GM19351 (cell line): ENCODE results near the gene SLC4A1AP.
A peak's percentile ranks its signal among the peaks of the same experiment; 100 is the strongest.
"Not testable (repeated sequence)": the region's sequence is repeated elsewhere in the genome, so short reads cannot be mapped to it uniquely, and the experiment has no call there.

Experiments used
- ATAC-seq: cut with Tn5 transposase; IDR thresholded peaks from one replicate; pipeline ENCODE4 v1.9.1; 2021; ENCODE audit warnings: mild to moderate bottlenecking, moderate library complexity; ENCODE audit not compliant: unreplicated experiment

Gene SLC4A1AP

DNA sequence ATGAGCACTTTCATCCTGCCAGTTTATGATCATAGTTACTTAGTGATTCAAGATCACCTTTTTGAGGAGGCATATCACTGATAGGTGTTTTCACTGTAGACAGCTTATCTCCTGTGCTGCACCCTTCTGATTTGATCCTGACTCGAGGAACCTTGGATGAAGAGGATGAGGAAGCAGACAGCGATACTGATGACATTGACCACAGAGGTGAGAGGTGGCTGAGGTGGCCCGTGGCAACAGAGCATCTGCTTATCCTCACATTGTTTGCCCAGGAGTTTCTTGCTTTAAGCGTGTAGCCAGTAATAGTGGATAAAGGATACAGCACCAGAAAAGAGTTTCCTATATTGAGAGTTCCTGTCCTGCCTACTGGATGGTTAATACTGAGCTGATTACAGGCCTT is 16.0 kb upstream of the SLC4A1AP start:
- ATAC-seq, result no peak

DNA sequence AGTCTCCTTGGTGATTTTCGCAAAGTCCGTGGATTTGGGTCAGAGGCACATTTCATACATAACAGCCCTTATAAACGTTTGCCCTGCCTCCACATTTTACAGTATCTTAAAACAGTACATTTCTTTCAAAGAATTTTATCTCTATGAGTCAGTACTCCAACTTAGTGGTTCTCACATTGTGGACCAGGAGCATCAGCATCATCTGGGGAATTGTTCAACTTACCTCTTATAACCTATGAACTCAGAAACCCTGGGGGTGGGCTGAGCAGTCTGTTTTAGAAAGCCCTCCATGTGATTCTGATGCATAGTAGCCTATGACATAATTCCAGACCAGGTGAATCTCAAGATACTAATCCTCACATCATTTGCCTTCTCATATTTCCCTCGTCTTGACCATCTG is 12.6 kb upstream of the SLC4A1AP start:
- no peak for ATAC-seq

DNA sequence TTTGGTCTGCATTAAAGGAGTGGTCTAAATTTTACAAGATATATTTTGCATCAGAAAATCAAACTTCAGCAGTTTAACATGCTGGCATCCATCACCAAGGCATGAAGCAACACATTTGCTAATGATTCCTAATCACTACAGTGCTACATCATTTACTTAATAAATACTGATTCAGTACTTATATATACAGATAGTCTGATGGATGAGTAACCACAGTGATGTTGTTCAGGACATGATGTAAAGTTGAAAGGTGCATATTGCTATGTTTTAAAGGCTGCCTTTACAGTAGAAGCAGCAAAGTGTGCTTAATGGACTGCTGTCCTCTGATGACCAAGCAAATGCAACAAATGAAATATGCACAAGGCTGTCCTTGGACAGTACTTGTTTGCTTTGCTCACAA is 11.3 kb upstream of the SLC4A1AP start:
- no peak for ATAC-seq

DNA sequence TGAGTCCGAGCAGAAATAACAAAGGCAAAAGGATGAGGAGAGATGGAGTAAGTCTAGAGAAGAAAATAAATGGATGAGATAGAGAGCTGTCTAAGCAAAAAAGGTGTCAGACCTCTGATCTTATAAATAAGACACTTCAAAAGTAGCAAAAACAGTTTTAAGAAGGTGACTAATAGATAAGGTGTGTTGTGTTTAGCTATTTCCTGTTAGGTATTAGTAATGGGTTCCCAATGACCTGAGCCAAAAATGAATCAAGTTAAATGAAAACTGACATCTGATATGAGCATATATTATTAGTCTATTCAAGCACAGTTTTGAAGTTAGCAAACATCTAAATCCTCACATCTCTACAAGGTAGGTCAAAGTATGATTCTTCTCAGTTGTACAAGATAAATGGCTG is 10.9 kb upstream of the SLC4A1AP start:
- no peak for ATAC-seq

DNA sequence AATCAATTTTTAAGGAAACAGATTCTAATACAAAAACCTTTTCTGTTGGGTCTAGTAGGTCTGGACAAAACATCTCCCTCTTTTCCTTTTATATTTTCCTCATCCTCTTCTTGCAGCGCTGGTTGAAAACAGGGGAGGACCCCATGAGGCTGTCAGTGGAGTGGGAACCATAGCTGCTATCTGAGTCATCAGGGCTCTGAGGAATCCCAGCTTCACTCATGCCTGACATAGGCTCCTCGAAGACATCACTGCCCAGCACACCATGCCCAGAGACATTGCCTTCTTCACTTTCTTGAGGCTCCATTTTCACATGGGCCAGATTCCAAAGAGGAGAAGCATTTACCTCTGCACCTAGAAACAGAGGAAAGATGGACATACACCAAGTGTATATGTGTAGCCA is 10.3 kb upstream of the SLC4A1AP start:
- no peak for ATAC-seq

DNA sequence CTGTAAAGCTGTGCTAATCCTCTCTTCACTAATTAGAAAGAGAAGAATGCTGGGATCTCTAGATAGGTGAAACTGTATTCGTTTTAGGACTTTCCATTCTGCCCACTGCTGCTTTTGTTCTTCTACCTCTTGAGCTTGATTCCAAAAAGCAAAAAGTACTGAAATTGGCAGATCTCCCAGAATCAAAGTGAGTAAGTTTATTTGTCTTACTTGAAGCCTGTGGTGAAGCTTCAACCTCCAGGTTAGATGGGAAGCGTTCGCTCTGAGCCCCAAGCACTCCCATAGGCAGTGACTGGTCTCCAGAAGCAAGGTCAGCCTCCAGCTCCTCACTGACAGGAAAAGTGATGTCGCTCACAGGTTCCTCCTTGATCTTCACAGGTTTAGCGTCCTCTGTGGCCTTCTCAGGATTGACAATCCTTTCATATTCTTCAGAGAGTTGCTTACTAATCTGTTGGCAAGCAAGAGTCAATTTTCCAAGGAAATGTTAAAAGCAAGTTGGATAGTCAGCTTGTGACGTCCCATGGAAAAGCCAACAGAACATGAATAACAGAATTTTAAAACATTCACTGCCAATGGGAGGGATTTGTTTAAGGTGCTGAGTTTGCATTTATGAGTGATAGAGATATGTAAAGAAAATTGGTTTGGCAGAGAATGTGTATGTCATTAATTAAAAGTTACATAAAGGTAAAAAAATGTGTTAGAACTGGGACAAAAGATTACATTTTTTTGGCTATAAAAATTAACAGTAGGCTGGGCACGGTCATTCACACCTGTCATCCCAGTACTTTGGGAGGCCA is 8.3 kb upstream of the SLC4A1AP start:
- ATAC-seq, result no peak

DNA sequence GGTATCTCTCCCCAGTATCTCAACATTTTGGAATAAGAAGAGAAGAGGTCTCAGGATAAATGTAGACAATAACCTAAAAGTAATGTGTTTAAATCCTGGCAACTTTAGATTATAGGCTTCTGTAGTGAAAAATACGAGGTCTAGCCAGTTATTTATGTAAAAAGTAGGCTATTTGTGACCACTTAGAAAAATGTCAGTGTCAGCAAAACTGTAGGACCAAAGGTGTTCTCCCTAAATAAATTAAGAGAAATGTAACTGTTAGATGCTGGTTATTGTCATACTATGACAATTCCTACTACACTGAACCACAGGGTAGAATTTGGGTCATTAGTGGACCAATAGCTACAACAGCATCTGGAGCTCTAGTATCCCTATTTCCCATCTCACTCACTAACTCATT is 2.3 kb upstream of the SLC4A1AP start:
- no peak for ATAC-seq

DNA sequence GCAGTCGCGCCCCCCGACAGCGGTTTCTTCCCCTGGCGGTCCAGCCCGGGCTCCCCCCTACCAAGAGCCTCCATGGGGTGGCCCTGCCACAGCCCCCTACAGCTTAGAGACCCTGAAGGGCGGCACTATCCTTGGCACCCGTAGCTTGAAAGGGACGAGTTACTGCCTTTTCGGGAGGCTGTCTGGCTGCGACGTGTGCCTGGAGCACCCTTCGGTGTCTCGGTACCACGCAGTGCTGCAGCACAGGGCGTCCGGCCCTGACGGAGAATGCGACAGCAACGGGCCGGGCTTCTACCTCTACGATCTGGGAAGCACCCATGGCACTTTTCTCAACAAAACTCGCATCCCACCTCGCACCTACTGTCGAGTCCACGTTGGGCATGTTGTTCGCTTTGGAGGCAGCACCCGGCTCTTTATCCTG is 475 bp downstream of the SLC4A1AP start:
- ATAC-seq, result peak; percentile 7

DNA sequence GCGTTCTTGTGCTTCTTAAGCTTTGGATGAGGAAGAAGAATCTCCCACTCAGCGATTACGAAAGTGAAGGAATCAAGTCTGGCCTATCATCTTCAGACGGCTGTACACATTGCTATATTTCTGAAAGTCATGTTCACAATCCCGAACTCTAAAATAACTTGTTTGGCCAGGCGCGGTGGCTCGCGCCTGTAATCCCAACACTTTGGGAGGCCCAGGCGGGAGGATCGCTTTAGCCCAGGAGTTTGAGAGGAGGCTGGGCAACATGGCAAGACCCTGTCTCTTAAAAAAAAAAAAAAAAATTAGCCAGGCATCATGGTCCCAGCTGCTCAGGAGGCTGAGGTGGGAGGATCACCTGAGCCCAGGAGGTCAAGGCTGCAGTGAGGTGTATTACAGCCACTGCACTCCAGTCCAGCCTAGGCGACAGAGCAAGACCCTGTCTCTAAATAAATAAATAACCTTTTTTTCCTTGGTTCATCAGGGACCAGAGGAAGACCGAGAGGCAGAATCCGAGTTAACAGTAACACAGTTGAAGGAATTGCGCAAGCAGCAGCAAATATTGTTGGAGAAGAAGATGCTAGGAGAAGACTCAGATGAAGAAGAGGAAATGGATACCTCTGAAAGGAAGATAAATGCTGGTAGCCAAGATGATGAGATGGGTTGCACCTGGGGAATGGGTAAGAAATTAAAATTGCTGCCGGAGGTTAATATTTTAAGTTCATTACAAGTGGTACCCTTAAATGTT is 1.1 kb downstream of the SLC4A1AP start:
- ATAC-seq, result no peak

DNA sequence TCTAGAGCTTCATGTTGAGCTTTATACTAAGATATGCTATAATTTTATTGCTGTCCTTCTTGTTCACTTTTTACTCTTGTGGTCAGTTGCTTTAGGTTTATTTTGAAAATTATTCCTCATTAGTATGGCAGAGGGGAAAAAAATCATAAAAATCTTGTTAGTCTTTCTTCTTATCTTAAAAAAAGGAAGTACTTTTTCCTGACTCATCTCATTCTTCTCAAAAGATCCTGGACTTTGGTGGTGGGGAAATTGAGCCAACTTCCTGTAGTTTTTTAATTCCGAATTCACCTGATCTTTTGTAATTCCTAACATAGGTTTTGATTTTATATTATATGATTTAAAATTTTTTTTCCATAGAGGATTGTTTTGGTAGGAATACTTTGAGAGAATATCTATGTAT is 3.8 kb downstream of the SLC4A1AP start:
- no peak for ATAC-seq

DNA sequence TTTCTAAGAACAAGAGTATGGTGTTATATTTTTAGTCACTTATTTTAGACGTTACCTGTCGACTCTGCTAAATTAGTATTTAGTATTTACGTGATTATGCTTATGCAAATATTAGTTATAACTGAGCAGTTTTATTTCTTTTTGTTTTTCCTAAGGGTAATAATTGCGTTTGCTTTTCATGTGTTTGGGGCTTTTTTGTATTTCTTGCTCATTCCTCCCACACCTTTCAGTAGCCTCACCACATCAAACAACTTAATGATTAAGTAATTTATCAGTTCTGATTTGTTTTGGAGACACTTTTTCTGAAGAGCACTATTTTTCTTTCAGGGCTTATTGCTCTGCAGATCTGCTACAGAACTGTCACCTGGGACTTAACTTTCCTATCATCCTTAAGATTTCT is 7.5 kb downstream of the SLC4A1AP start:
- ATAC-seq, result no peak

DNA sequence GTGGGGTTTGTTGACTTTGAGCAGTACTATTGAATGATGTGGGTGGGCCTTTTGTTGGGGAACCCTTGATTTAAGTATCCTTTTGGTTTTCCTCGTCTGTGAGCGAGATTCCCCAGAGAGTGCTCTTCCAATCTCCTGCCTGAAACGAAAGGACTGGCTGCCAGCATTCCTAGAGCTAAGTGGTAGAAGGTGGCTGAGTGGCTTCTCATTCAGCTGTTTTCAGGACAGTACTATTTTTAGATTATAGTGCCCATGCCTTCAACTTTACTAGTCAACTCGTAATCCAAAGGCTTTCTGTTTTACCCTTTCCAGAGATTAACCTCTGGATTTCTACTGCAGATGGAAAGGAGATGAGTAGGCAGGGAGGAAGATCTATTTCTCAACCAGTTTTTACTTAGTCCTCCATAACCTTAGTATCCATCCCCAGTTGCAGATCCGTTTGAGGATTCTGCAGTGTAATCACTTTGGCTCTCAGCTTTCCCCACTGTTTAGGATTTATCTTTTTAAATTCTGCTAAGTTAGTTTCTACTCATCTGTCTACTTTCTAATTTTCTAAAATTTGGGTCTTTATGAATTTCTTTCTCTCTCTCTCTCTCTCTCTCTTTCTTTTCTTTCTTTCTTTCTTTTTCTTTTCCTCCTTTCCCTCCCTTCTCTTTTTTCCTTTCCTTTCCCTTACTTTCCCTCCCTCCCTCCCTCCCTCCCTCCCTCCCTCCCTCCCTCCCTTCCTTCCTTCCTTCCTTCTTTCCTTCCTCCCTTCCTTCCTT is 9.2 kb downstream of the SLC4A1AP start:
- no peak for ATAC-seq

DNA sequence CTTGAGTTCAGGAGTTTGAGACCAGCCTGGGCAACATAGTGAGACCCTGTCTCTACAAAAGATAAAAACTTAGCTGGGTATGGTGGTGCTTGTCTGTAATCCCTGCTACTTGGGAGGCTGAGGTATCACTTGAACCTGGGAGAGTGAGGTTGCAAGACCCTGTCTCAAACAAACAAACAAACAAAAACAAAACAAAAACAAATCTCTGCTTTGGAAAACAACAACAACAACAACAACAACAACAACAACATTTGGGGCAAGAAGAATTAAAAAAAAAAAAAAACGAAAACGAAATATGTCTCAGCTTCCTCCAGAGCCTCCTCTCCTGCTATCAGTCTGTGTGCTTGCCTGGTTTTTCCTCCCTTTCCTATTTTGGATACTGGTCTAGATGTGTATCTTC is 16.9 kb downstream of the SLC4A1AP start:
- no peak for ATAC-seq

DNA sequence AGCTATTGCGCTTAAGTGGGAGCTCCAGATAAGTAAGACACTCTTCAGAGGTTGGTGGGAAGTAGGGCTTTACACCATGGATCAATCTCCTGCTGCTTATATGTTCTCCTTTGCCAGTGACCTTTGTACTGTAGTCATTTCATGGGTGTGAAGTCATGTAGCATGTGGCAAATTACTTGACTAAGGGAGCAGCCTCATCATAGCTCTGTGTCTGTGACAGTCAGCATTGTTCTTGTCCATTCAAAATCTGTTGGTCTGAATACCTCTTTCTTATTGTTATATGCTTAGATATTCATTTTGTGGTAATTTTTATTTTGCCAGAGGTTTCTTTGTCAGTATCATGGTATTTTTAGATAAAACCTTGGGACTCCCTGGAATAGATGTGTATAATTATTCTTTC is 18.2 kb downstream of the SLC4A1AP start:
- no peak for ATAC-seq

DNA sequence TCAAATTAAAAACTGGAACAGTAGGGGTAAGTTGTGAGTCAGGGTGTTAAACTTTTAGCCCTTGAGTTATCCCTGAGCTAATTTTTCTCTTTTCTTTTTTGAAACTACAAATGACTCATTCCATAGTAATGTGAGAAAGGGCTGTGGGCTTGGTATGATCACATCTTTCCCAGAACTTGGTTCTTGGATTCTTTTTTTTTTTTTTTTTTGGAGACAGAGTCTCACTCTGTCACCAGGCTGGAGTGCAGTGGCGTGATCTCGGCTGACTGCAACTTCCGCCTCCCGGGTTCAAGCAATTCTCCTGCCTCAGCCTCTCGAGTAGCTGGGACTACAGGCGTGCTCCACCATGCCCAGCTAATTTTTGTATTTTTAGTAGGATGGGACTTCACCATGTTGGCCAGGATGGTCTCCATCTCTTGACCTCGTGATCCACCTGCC is 18.7 kb downstream of the SLC4A1AP start:
- not testable (repeated sequence) for ATAC-seq

DNA sequence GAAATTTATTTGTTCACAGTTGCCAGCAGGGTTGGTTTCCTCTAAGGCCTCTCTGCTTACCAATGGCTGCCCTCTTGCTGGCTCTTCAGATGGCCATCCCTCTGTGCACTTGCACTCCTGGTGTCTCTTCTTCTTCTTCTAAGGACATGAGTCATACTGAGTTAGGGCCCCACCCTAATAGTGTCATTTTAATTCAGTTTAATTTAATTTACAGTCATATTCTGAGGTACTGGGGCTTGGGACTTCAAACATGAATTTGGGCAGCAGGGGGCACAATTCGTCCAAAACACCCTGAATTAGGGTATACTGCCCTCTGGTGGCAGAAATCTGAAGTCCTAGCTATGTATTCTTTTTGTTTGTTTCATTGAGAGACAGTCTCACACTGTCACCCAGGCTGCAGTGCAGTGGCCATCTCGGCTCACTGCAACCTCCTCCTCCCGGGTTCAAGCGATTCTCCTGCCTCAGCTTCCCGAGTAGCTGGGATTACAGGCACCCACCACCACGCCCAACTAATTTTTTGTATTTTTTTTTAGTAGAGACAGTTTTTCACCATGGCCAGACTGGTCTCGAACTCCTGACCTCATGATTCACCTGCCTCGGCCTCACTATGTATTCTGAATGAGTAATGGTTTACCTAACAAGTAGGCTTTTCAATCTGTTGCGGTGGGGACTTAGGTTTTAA is 19.8 kb downstream of the SLC4A1AP start:
- ATAC-seq, result peak; percentile 64

DNA sequence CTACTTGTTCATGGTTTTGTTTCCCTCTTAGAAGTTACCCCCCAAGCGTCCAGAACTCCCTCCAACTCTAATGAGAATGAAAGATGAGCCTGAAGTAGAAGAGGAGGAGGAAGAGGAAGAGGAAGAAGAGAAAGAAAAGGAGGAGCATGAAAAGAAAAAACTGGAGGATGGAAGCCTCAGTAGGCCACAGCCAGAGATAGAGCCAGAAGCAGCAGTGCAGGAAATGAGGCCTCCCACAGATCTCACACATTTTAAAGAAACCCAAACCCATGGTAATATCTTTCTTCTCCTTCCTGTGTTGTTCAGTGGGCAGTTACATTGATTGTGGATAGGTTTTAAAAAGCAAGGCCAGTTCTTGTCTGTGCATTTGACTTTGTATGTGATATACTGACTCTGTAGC is 21.3 kb downstream of the SLC4A1AP start:
- not testable (repeated sequence) for ATAC-seq

DNA sequence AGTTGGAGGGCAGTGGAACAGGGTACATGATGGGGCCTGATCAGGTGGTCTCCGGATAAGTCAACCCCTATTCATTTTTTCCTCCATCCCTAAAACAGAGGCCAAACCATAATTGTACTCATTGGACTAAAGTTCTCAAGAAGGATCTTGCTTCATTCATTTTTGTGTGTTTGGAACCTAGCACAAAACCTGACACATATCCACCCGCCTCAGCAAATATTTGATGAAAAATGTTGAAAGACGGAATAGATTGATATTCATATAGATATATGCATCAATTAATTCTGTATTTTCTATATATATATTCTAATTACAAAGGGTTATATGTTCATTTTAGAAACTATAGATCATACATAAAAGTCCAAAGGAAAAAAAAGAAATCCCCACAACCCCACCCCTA is 21.9 kb downstream of the SLC4A1AP start:
- ATAC-seq, result no peak

DNA sequence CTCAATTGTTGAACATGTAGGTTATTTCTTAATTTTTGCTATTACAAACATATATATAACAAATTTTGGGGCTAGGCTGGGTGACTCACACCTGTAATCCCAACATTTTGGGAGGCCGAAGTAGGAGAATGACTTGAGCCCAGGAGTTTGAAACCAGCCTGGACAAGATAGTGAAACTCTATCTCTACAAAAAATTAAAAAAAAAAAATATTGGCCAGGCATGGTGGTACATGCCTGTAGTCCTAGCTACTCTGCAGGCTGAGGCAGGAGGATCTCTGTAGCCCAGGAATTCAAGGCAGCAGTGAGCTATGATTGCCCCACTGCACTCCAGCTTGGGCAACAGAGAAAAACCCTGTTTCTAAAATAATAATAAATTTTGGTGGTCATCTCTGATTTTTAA is 23.5 kb downstream of the SLC4A1AP start:
- ATAC-seq, result no peak

DNA sequence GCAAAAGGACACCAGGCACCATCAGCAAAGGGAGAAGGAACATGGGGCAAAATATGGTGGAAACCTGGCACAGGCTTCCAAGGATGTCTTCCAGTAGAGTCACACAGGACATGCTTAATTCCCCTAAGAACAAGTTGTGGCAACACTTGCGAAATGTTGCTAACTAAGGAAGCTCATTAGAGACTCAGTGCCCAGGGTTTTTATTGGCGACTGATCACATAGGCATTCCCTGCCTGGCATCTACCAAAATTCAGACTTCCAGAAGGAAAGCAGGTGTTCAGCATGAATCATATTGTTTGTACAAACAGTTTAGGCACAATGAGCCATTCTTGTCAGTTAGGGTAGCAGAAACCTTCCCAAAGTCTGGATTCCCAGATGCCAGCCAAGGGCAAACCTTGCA is 25.7 kb downstream of the SLC4A1AP start:
- no peak for ATAC-seq

DNA sequence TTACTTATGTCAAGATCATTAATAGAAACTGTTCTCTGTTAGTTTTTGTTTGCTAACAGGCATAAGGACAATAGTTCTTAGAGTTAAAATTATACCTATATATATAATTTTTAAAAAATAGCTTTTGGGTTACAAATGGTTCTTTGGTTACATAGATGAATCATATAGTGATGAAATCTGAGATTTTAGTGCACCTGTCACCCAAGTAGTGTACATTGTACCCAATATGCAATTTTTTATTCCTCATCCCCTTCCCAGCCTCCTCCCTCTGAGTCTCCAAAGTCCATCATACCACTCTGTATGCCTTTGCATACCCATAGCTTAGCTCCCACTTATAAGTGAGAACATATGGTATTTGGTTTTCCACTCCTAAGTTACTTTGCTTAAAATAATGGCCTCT is 26.4 kb downstream of the SLC4A1AP start:
- no peak for ATAC-seq
